Fibroblast of pulmonary artery (primary cell): ENCODE measurements around the gene RDH13.
"Not testable (repeated sequence)": the region's sequence is repeated elsewhere in the genome, so short reads cannot be mapped to it uniquely, and the experiment has no call there.

Experiments used
- DNase-seq: peaks from one replicate; pipeline ENCODE4 v3.0.0-alpha.2; 2010; ENCODE audit warnings: low read depth
- H3K4me3 ChIP-seq: replicated peaks from 2 replicates; pipeline ENCODE4 v1.5.1; 2011; ENCODE audit warnings: low read depth, mild to moderate bottlenecking, control low read depth, low read length, moderate library complexity
- TF ChIP-seq, protein P1 (sequence below): IDR thresholded peaks from 2 replicates; pipeline ENCODE4 v1.5.1; 2011; ENCODE audit warnings: mild to moderate bottlenecking, control low read depth, low read length, inconsistent platforms; ENCODE audit errors: missing control alignments

RDH13 gene

DNA sequence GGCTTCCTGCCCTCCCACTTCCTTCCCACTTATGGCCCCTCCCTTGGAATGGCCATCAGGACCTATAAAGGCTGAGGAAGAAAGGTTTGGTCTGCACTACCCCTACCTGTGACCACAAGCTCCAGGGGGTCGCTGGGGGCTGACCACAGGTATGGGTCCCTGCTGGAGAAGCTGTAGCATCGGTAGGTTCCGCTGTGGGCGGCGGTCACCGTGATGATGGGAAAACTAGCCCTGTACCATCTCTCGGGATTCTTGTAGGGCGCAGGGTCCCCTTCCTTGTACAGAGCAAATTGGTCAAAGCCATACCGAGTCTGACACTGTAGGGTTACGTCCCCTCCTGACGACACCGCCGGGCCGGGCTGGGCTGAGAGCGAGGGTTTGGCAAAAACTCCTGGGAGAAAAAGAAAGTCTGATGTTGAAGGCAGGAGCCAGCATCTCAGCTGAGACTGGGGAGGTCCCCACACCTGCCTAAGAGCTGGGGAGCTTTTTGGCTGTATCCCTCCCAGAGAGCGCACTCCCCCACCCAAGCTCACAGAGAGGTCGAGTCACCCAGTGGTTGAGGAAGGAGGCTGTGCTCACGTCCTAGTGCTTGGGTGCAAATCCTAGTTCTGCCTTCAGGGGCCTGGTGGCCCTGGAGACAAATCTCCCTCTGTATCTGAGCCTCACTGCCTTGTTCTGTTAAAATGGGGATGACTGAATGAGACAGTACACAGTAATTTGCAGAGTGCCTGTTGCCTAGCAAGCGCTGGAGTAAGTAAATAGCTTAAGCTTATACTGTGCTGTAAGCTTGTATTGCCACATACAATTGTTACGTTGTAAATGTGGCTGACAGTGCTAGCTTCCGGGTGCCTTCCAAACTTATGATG is 35.2 kb downstream of the RDH13 start:
- H3K4me3 ChIP-seq = no peak overlapping the region
- TF ChIP-seq, protein P1, sequence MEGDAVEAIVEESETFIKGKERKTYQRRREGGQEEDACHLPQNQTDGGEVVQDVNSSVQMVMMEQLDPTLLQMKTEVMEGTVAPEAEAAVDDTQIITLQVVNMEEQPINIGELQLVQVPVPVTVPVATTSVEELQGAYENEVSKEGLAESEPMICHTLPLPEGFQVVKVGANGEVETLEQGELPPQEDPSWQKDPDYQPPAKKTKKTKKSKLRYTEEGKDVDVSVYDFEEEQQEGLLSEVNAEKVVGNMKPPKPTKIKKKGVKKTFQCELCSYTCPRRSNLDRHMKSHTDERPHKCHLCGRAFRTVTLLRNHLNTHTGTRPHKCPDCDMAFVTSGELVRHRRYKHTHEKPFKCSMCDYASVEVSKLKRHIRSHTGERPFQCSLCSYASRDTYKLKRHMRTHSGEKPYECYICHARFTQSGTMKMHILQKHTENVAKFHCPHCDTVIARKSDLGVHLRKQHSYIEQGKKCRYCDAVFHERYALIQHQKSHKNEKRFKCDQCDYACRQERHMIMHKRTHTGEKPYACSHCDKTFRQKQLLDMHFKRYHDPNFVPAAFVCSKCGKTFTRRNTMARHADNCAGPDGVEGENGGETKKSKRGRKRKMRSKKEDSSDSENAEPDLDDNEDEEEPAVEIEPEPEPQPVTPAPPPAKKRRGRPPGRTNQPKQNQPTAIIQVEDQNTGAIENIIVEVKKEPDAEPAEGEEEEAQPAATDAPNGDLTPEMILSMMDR = no peak
- no peak for DNase-seq

DNA sequence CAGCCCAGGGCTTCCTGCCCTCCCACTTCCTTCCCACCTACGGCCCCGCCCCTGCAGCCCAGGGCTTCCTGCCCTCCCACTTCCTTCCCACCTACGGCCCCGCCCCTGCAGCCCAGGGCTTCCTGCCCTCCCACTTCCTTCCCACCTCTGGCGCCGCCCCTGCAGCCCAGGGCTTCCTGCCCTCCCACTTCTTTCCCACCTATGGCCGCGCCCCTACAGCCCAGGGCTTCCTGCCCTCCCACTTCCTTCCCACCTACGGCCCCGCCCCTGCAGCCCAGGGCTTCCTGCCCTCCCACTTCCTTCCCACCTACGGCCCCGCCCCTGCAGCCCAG is 35.8 kb downstream of the RDH13 start:
- DNase-seq, H3K4me3 ChIP-seq: not testable (repeated sequence)

DNA sequence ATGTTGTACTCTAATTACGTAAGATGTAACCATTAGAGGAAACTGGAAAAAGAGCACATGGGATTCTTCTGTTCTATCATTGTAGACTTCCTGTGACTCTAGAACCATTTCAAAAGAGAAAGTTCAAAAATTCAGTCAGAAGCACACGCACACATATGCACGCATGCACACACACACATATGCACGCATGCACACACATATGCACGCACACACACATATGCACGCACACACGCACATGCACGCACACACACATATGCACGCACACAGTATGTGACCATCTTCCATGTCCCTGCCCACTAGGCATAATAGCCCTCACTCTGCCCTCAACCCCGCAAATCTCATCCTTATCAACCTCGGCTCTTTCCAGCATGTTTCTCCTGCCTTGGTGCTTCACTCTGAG is 38.8 kb downstream of the RDH13 start:
- no peak for DNase-seq
- no peak overlapping the region for H3K4me3 ChIP-seq
- TF ChIP-seq, protein P1 = no peak

DNA sequence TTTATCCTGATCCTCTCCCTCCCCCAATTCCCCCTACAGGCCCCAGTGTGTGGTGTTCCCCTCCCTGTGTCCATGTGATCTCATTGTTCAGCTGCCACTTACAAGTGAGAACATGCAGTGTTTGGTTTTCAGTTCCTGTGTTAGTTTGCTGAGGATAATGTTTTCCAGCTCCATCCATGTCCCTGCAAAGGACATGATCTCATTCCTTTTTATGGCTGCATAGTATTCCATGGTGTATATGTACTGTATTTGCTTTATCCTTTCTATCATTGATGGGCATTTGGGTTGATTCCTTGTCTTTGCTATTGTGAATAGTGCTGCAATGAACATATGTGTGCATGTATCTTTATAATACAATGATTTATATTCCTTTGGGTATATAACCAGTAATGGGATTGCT is 42.6 kb downstream of the RDH13 start:
- not testable (repeated sequence) for DNase-seq, H3K4me3 ChIP-seq

- H3K4me3 ChIP-seq = no peak overlapping the region
- TF ChIP-seq, protein P1 = no peak
- no peak for DNase-seq
Observed at GRCh38 chr19:55018633-55019032, 44.3 kb downstream of the RDH13 start.

DNA sequence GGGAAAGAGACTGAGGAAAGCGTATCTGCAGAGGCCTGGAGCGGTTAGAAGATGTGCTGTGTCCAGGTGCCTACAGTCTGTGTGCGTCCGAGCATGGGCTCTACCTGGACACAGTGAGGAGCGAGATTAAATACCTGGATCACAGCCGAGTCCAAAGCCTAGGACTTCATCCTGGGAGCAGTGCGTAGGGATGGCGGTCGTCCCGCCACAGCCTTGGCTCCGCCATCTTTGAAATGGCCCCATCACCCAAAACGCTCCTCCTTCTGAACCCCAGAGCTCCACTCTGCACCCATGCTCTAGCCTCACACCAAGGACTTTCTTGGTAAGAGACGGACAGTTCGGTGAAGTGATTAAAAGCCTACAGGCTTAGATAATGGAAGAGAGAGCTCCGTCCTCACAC is 44.7 kb downstream of the RDH13 start:
- TF ChIP-seq, protein P1 = no peak
- no peak overlapping the region for H3K4me3 ChIP-seq
- DNase-seq = no peak

- no peak for DNase-seq
- no peak overlapping the region for H3K4me3 ChIP-seq
- TF ChIP-seq, protein P1 = no peak
Observed at GRCh38 chr19:55016017-55016416, 46.9 kb downstream of the RDH13 start.

GRCh38 chr19:55015126-55015525 is 47.8 kb downstream of the RDH13 start:
- TF ChIP-seq, protein P1 = no peak
- no peak overlapping the region for H3K4me3 ChIP-seq
- no peak for DNase-seq
